ENCODE results near the gene CEP128. TPM values are rescaled to one million over a fixed set of nuclear protein-coding genes. Genes with fewer than 3 reads are reported as not detected.

CEP128 gene
- total RNA-seq, 1 donor = 12.2 TPM

GRCh38 chr14:80906336-80906735, 35.2 kb downstream of the CEP128 start:
- TF ChIP-seq CTCF (IDR thresholded peaks at IDR 0.05; ENCODE audit: insufficient read depth, low read length) = no peak
- H3K4me3 ChIP-seq (ENCODE audit: low read depth, low read length) = no peak overlapping the region
- DNase-seq (ENCODE audit: low read depth) = no peak

GRCh38 chr14:80902608-80903007, 38.9 kb downstream of the CEP128 start:
- H3K4me3 ChIP-seq (ENCODE audit: low read depth, low read length) = no peak overlapping the region
- TF ChIP-seq CTCF (IDR thresholded peaks at IDR 0.05; ENCODE audit: insufficient read depth, low read length) = no peak
- no peak for DNase-seq (ENCODE audit: low read depth)

GRCh38 chr14:80901822-80902221, 39.7 kb downstream of the CEP128 start:
- TF ChIP-seq CTCF (IDR thresholded peaks at IDR 0.05; ENCODE audit: insufficient read depth, low read length) = no peak
- no peak overlapping the region for H3K4me3 ChIP-seq (ENCODE audit: low read depth, low read length)

GRCh38 chr14:80901260-80901659, 40.3 kb downstream of the CEP128 start:
- no peak overlapping the region for H3K4me3 ChIP-seq (ENCODE audit: low read depth, low read length)
- no peak for TF ChIP-seq CTCF (IDR thresholded peaks at IDR 0.05; ENCODE audit: insufficient read depth, low read length)
- no peak for DNase-seq (ENCODE audit: low read depth)

More at GRCh38 chr14:80901822-80902221, 39.7 kb downstream of the CEP128 start:
- DNase-seq (ENCODE audit: low read depth) = no peak

- no peak for DNase-seq (ENCODE audit: low read depth)
- no peak for TF ChIP-seq CTCF (IDR thresholded peaks at IDR 0.05; ENCODE audit: insufficient read depth, low read length)
- H3K4me3 ChIP-seq (ENCODE audit: low read depth, low read length) = no peak overlapping the region
Observed at GRCh38 chr14:80872645-80873044, 68.9 kb downstream of the CEP128 start.

GRCh38 chr14:80868260-80868659, 73.3 kb downstream of the CEP128 start:
- no peak for TF ChIP-seq CTCF (IDR thresholded peaks at IDR 0.05; ENCODE audit: insufficient read depth, low read length)
- no peak overlapping the region for H3K4me3 ChIP-seq (ENCODE audit: low read depth, low read length)
- DNase-seq (ENCODE audit: low read depth) = no peak

- DNase-seq (ENCODE audit: low read depth) = no peak
- TF ChIP-seq CTCF (IDR thresholded peaks at IDR 0.05; ENCODE audit: insufficient read depth, low read length) = no peak
- no peak overlapping the region for H3K4me3 ChIP-seq (ENCODE audit: low read depth, low read length)
Observed at GRCh38 chr14:80867798-80868197, 73.7 kb downstream of the CEP128 start.

Data from fibroblast of the aortic adventitia (primary cell).